Skin of body (tissue), 2 donors: ENCODE results near the gene DUSP11. TPM values are rescaled to one million over a fixed set of nuclear protein-coding genes. Genes with fewer than 3 reads are reported as not detected.
"Not testable (repeated sequence)": the region's sequence is repeated elsewhere in the genome, so short reads cannot be mapped to it uniquely, and the experiment has no call there.

ENCODE experiments used
- DNase-seq: peaks from one replicate; lab custom pipeline; 2025; lab: John Stamatoyannopoulos, UW
- total RNA-seq: library from RNA; depleted of rRNA; stranded (reverse); fragments of >200 nt; gene quantifications from one replicate; pipeline ENCODE4 v1.2.3, GENCODE V29; 2014

The DUSP11 gene
- total RNA-seq, 1 donor from 2014 or later = 41.3 TPM

DNA sequence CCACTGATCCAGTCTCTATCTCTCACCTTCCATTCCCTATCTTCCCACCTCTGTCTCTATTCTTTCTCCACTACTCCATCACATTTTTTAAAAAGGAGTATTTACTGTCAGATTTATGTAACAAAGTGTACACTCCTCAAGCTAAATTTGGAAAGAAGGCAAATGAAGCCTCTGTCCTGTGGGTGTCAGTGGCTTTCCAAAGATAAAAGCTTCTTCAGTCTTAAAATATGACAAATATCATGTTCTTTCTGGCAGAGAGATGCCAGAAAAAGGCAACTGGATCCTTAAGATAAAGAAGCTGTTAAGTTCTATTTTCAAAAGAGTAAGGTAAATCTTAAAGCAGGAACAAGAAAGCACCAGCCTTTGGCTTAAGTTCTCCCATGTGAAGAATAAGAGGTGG, 7.1 kb downstream of the DUSP11 start:
- no peak for DNase-seq

DNA sequence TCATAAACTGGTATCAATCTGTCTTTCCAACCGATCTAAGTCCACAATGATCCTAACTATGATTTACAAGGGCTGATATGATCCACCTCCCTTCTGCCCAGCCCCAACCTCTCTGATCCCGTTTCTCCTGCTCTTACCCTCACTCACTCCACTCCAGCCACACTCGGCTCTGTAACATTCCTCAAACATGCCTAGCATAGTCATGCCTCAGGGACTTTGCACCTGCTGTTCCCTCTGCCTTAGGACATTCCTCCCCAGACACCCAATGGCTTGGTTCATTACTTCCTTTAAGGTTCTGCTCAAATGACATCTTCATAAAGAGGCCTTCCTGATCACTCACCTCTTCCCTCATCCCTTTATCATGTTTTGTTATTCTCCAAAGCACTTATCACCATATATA, 9.2 kb downstream of the DUSP11 start:
- no peak for DNase-seq

- no peak for DNase-seq
These were observed 12.9 kb downstream of the DUSP11 start for GRCh38 chr2:73766994-73767393.

DNA sequence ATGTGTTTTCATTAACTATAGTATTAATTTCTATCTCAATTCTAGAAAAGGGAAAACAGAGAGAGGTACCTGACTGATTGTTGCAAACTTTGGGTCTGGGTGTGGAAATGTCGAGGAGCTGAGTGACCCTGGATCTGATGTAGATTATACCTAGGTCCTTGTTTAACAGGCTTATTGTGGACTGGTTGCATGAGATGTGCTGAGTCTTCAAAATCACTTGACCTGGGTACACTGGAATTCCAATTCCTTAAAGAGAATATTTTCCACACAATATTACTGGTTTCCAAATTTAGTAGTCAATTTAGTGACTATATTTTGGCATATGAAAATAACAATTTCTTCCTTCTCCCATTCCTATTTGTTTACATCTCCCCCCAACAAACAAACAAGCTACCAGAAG, 13.6 kb downstream of the DUSP11 start:
- no peak for DNase-seq

DNA sequence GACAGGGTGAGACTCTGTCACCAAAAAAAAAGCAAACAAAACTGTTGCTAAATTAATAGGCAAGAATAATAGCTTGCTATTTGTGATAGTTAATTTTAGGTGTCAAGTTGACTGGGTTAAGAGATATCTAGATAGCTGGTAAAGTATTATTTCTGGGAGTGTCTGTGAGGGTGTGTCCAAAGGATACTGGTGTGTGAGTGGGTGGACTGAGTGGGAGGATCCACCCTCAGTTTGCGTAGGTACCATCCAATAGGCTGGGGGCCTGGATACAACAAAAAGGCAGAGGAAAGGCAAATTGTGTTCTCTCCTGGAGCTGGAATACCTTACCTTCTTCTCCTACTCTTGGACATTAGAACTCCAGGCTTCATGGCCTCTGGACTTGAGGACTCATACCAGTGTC, 15.0 kb downstream of the DUSP11 start:
- DNase-seq = no peak

DNA sequence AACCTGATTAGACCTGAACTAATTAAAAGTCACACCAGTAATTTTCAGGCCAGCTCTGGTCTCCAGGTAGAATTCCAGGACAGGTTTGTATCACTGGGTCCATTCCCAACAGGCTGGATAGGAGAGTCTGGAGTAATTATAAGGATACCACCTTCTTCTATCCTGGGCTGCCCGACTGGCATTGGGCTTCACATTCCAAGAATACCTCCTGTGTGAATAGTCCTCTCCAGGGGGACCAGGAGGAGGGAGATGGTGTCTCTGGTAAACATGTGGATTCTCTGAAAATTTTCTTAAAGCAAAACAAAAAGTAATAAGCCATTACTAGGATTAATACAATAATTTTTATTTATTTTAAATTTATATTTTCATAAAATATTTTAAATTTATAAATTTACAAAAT, 17.3 kb downstream of the DUSP11 start:
- no peak for DNase-seq

- no peak for DNase-seq
These were observed 20.0 kb downstream of the DUSP11 start for GRCh38 chr2:73759904-73760303.

DNA sequence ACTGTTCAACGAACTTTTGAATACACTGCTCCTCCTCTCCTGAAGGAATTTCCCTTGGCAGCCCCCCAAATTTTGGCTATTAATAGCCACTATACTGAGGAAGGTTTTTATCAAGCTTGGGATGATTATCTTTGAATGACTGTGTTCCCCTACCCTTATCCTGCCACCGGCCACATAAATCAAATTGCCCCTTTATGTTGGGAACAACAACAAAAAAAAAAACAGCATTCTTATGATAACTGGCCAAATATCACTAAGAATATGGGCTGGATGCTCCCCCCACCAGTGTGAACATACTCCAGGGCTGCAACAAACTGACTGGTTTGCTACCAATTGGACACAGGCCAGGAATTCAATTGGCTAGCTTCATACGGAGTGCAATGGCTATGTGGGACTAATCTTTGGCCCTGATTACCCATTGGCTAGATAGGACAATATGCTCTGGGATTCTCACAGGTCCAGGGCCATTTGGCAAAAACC, 20.6 kb downstream of the DUSP11 start:
- no peak for DNase-seq

- not testable (repeated sequence) for DNase-seq
These were observed 25.6 kb downstream of the DUSP11 start for GRCh38 chr2:73754332-73754731.

DNA sequence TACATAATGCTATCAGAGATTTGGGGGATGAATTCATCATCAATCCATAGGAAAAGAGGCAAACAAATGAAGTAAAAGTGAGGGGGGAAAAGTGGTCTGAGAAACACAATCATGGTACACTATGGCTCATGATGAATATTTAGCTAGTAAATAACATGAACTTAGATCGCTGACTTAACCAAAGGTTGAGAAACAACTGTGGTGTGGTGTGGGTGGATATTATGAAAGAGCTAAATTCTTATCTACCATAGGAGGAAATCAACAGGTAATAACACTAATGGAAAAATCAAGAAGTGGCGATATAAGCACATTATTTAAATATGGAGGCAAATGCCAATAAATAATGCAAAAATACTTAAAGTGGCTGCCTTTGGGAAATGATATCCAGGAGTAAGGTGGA, 30.6 kb downstream of the DUSP11 start:
- no peak for DNase-seq

DNA sequence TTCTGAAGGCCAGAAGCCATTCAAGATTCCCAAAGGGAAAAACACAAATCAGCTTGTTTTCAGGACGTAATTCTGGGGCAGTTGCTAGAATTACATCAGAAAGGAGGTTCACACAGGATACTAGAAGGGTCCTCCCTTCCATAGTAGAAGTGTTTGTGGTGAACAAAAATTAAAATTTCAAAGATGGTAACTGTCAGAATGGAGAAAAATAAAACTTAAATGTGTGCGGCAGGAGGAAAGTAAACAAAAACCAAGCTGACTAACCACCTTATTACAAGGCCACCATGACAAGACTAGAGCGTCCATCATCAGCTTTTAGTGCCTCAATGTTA, 33.1 kb downstream of the DUSP11 start:
- no peak for DNase-seq

- DNase-seq = no peak
These were observed 33.7 kb downstream of the DUSP11 start for GRCh38 chr2:73746015-73746876.

GRCh38 chr2:73740767-73741166, 39.1 kb downstream of the DUSP11 start:
- DNase-seq = no peak

GRCh38 chr2:73739101-73739500, 40.8 kb downstream of the DUSP11 start:
- no peak for DNase-seq

DNA sequence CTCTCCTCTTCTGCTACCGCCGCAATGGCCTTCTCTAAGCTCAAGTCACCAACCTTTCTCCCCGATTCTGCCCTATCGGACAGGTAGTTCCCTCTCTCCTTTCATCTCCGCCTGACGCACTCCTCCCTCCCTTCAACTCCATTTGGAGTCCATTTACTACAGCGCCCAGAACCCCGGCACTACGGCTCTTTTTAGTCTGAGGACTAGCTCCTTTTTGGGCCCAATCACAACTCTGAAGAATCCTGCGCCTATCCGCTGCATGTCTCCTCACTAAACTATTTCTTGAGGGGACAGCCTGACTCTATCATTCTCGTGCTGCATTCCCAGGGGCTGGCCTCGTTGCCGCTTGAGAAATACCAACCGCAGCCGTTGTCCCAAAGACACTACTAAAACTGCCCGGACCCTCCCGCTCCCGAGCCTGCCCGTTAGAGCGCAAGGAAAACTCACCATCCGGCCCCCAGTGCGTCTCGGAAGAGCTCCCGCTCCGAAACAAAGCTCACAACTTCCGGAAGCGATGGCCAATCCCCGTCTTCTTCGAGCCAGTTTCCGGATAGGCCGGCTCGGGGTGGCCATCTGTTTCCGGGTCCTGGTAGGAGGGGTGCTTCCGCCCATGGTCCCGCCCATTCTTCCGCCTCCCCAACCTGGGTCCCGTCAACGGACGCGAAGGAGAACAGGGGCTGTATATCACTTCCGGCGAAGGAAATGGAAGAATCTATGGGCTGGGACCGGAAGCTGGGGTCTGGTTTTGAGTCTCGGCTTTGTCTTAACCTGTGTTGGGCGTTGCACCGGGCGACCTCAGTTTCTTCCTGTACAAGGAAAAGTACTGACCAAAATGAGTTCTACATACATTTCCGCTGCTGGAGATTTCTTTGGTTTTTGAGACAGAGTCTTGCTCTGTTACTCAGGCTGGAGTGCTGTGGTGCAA, 42.8 kb downstream of the DUSP11 start, which contains the start of gene TPRKB:
Gene TPRKB, minus strand, starts transcription at position 491 of the 925 bp plus-strand sequence. CDS start 2,776 bp downstream, outside the sequence.
- peak; percentile 98 for DNase-seq

DNA sequence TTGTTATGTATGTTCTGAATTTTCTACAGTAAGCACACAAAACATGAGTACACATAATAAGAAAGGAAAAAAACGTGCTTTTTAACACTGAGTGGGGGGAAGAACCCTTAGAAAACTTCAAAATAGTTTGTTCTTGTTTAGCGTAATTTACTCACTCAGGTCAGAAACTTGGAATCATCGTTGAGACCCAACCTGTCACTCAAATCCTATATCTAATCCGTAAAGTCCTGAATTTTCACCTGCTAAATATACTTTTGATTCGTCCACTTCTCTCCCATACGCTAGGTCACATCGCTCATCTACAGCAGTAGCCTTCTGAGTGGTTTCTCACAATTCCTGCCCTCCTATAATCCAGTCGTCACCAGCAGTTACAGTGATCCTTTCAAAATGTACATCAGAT, 43.5 kb downstream of the DUSP11 start:
- no peak for DNase-seq

DNA sequence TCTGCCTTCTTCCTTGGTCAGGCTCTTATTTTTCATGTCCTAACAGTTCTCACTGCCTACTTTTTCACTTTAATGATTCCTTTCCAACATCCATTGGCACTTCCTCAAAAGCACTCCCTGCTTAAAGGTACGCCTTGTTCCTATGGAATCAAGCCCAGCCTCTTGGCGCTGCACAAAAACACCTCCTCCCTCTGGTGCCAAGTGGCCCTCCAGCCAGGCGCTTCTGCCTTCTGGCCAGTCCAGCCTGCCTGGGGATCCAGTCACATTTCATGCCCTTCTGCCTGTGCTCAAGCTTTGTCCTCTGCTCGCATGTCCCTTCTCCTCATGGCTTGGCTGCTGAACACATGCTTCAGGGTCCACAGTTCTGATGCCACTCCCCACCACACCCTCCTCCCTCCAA, 49.1 kb downstream of the DUSP11 start:
- DNase-seq = no peak

GRCh38 chr2:73728711-73729110, 51.2 kb downstream of the DUSP11 start:
- DNase-seq = no peak

DNA sequence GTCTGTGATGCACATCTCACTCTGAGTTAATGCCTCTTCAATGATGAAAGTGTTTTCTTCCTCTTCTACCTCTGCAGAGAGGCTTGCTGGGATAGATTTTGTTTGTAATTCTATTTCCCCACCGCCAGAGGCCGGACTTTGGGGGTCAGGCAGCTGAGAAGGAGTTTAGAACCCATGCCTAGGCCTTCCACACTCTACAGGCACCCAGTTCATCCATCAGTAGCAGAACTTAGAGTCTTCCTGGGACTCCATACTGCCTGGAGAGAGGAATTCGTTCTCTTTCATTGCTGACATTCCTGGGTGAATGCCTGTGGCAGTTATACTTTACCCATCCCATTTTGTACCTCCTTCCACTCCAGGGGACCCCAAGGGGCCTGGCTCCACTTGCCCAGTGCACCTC, 51.9 kb downstream of the DUSP11 start:
- no peak for DNase-seq

DNA sequence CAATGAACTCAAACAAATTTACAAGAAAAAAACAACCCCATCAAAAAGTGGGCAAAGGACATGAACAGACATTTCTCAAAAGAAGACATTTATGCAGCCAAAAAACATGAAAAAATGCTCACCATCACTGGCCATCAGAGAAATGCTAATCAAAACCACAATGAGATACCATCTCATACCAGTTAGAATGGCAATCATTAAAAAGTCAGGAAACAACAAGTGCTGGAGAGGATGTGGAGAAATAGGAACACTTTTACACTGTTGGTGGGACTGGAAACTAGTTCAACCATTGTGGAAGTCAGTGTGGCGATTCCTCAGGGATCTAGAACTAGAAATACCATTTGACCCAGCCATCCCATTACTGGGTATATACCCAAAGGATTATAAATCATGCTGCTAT, 53.2 kb downstream of the DUSP11 start:
- not testable (repeated sequence) for DNase-seq

DNA sequence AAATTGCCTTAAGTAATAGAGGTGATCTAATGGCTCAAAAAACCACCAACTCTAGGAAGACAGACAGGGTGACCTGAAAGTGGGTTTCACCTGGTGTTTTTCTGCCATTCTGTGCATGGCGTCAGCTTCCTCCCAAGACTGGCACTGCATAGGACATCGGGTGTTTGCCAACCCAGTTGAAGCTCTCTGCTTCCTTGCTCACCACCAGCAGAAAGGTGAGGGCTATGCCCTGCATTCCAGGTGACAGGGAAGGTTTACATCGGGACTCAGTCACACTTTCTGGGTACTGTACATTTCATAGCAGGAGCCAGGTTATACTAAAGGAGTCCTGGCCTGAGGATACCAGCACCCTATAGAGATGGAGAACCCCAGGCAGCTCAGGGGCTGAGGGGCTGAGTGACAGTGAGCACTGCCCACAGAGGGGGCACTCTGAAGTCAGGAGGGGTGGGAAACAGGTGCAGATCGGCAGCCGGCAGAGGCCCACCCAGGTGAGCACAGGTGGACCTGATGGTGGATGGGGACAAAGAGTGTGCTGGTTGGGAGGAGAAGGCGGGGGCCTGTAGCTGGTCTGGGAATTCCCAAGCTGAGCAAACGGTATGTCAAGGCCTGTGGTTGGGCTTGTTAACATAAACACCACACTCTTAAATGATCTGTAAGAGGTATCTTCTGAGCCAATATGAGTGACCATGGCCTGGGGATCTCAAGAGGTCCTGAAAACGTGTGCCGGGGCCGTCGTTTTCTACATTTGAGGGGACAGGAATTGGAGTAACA, 60.9 kb downstream of the DUSP11 start:
- no peak for DNase-seq

GRCh38 chr2:73718421-73718820, 61.5 kb downstream of the DUSP11 start:
- DNase-seq = no peak
